Type B pancreatic cell (in vitro differentiated cells): Measurements from ENCODE around the gene RNF31. TPM values are rescaled to one million over a fixed set of nuclear protein-coding genes. Genes with fewer than 3 reads are reported as not detected.

Experiments used
- DNase-seq: peaks from one replicate; pipeline ENCODE4 v3.0.0; 2021; ENCODE audit warnings: mixed read lengths; ENCODE audit not compliant: unreplicated experiment; ENCODE audit errors: extremely low spot score
- H3K27ac Mint-ChIP-seq: 2 replicates; pipeline ENCODE4 v1.8.0; 2021; ENCODE audit warnings: mild to moderate bottlenecking, mixed read lengths
- H3K27me3 Mint-ChIP-seq: 2 replicates; pipeline ENCODE4 v1.8.0; 2021; ENCODE audit warnings: mixed read lengths
- H3K36me3 Mint-ChIP-seq: 2 replicates; pipeline ENCODE4 v1.8.0; 2021; ENCODE audit warnings: mixed read lengths
- H3K4me1 Mint-ChIP-seq: one replicate; pipeline ENCODE4 v1.8.0; 2021; ENCODE audit warnings: mixed read lengths; ENCODE audit not compliant: unreplicated experiment
- H3K4me3 Mint-ChIP-seq: 2 replicates; pipeline ENCODE4 v1.8.0; 2021; ENCODE audit warnings: mild to moderate bottlenecking, mixed read lengths
- H3K9me3 Mint-ChIP-seq: 2 replicates; pipeline ENCODE4 v1.8.0; 2021; ENCODE audit warnings: mixed read lengths
- CTCF ChIP-seq: fragments of 200-600 bp; sonication (generic); conservative IDR thresholded peaks from 2 replicates; pipeline ENCODE4 v1.5.0; 2021; ENCODE audit warnings: antibody characterized with exemption, mild to moderate bottlenecking
- microRNA-seq: library from miRNA; unstranded; fragments of <30 nt; microRNA quantifications from one replicate; pipeline ENCODE4, GENCODE V29; 2020
- total RNA-seq: library from RNA; stranded (reverse); gene quantifications from 2 replicates; pipeline ENCODE4 v1.2.1, GENCODE V29; 2021; ENCODE audit warnings: low replicate concordance

The RNF31 gene
- total RNA-seq, 1 donor from 2014 or later: 78.4 TPM

GRCh38 chr14:24204163-24205146 is 57.2 kb downstream of the RNF31 start:
- peaks cover 50% of the 10 kb centered on the region for H3K36me3 Mint-ChIP-seq
- no peak overlapping the region for H3K27ac Mint-ChIP-seq
- no peaks in the 10 kb centered on the region for H3K4me1 Mint-ChIP-seq
- H3K9me3 Mint-ChIP-seq: no peaks in the 10 kb centered on the region
- H3K4me3 Mint-ChIP-seq: no peak overlapping the region
- TF ChIP-seq CTCF: no peak
- no peaks in the 10 kb centered on the region for H3K27me3 Mint-ChIP-seq
- DNase-seq: no peak

- peaks cover 54% of the 10 kb centered on the region for H3K36me3 Mint-ChIP-seq
- no peak overlapping the region for H3K27ac Mint-ChIP-seq
- TF ChIP-seq CTCF: no peak
Measured at GRCh38 chr14:24206260-24207103, 59.2 kb downstream of the RNF31 start.

GRCh38 chr14:24207104-24207551 is 59.8 kb downstream of the RNF31 start:
- Mint-ChIP-seq H3K4me1 (peaks cover 5% of the 10 kb centered on the region), H3K36me3 (peaks cover 49% of the 10 kb centered on the region), H3K27me3 (no peaks in the 10 kb centered on the region), H3K9me3 (no peaks in the 10 kb centered on the region), H3K4me3 (no peak overlapping the region), H3K27ac (no peak overlapping the region)
- no peak for DNase-seq
- TF ChIP-seq CTCF: no peak

More at GRCh38 chr14:24206260-24207103, 59.2 kb downstream of the RNF31 start:
- no peak for DNase-seq
- no peaks in the 10 kb centered on the region for H3K9me3 Mint-ChIP-seq
- H3K27me3 Mint-ChIP-seq: no peaks in the 10 kb centered on the region
- no peak overlapping the region for H3K4me3 Mint-ChIP-seq
- H3K4me1 Mint-ChIP-seq: peaks cover 2% of the 10 kb centered on the region

- H3K4me3 Mint-ChIP-seq: no peak overlapping the region
- H3K9me3 Mint-ChIP-seq: no peaks in the 10 kb centered on the region
- peaks cover 5% of the 10 kb centered on the region for H3K4me1 Mint-ChIP-seq
- H3K27ac Mint-ChIP-seq: no peak overlapping the region
- DNase-seq: no peak
- no peaks in the 10 kb centered on the region for H3K27me3 Mint-ChIP-seq
- peaks cover 44% of the 10 kb centered on the region for H3K36me3 Mint-ChIP-seq
- no peak for TF ChIP-seq CTCF
Measured at GRCh38 chr14:24207625-24208024, 60.3 kb downstream of the RNF31 start.

Small RNA genes within 50 kb of the gene (microRNA-seq; reads per million reads assigned to microRNA genes)
- not detected for gene MIR7703

Other genes starting within 250 kb of the RNF31 start
- 18.8 and 19.7 TPM in 2 replicates for gene DHRS4, start 193.7 kb upstream of the RNF31 start, total RNA-seq
- gene DHRS4L2, start 158.6 kb upstream of the RNF31 start, total RNA-seq: 16.0 and 18.0 TPM in 2 replicates
- 2.5 and 2.8 TPM in 2 replicates for gene CARMIL3, start 95.5 kb upstream of the RNF31 start, total RNA-seq
- not detected in 2 replicates for gene CPNE6, start 75.9 kb upstream of the RNF31 start, total RNA-seq
- gene PCK2, start 53.2 kb upstream of the RNF31 start, total RNA-seq: 35.0 and 40.9 TPM in 2 replicates
- 65.0 and 78.3 TPM in 2 replicates for gene DCAF11, start 32.7 kb upstream of the RNF31 start, total RNA-seq
- gene NRL, start 32.5 kb upstream of the RNF31 start, total RNA-seq: 1.3 and 1.8 TPM in 2 replicates
- 0.26 and 0.53 TPM in 2 replicates for gene FITM1, start 16.8 kb upstream of the RNF31 start, total RNA-seq
- gene PSME1, start 11.3 kb upstream of the RNF31 start, total RNA-seq: 142 and 177 TPM in 2 replicates
- 16.2 and 25.9 TPM in 2 replicates for gene EMC9, start 5.9 kb upstream of the RNF31 start, total RNA-seq
- 134 and 155 TPM in 2 replicates for gene PSME2, start 888 bp upstream of the RNF31 start, total RNA-seq
- 60.0 and 63.4 TPM in 2 replicates for gene IRF9, start 13.8 kb downstream of the RNF31 start, total RNA-seq
- gene REC8, start 24.6 kb downstream of the RNF31 start, total RNA-seq: 84.2 and 221 TPM in 2 replicates
- gene IPO4, start 41.3 kb downstream of the RNF31 start, total RNA-seq: 49.0 and 67.1 TPM in 2 replicates
- gene TM9SF1, start 47.9 kb downstream of the RNF31 start, total RNA-seq: 50.5 and 60.7 TPM in 2 replicates
- gene TSSK4, start 58.2 kb downstream of the RNF31 start, total RNA-seq: 0.48 and 0.53 TPM in 2 replicates
- gene CHMP4A, start 66.0 kb downstream of the RNF31 start, total RNA-seq: 44.3 and 47.3 TPM in 2 replicates
- 16.9 and 22.6 TPM in 2 replicates for gene MDP1, start 68.6 kb downstream of the RNF31 start, total RNA-seq
- 158 and 161 TPM in 2 replicates for gene NEDD8, start 84.9 kb downstream of the RNF31 start, total RNA-seq
- 53.6 and 66.6 TPM in 2 replicates for gene GMPR2, start 85.4 kb downstream of the RNF31 start, total RNA-seq
- 41.0 and 58.6 TPM in 2 replicates for gene TINF2, start 95.1 kb downstream of the RNF31 start, total RNA-seq
- 10.1 and 16.6 TPM in 2 replicates for gene TGM1, start 115.7 kb downstream of the RNF31 start, total RNA-seq
- gene RABGGTA, start 124.1 kb downstream of the RNF31 start, total RNA-seq: 31.1 and 39.2 TPM in 2 replicates
- 31.4 and 32.9 TPM in 2 replicates for gene DHRS1, start 152.3 kb downstream of the RNF31 start, total RNA-seq
- 26.2 and 33.9 TPM in 2 replicates for gene NOP9, start 152.4 kb downstream of the RNF31 start, total RNA-seq
- gene CIDEB, start 160.5 kb downstream of the RNF31 start, total RNA-seq: 4.9 and 11.1 TPM in 2 replicates
- 6.5 and 9.4 TPM in 2 replicates for gene LTB4R2, start 162.6 kb downstream of the RNF31 start, total RNA-seq
- gene LTB4R, start 164.0 kb downstream of the RNF31 start, total RNA-seq: 5.1 and 8.8 TPM in 2 replicates
- 2.2 and 2.5 TPM in 2 replicates for gene ADCY4, start 187.6 kb downstream of the RNF31 start, total RNA-seq
- 5.6 and 7.5 TPM in 2 replicates for gene RIPK3, start 192.5 kb downstream of the RNF31 start, total RNA-seq
- gene NFATC4, start 220.7 kb downstream of the RNF31 start, total RNA-seq: 33.8 and 130 TPM in 2 replicates